A549 (cell line): ENCODE data around the gene PXDN.

Experiments used
- CTCF ChIP-seq: fragments of >200 bp; sonication (Bioruptor Twin); formaldehyde crosslinking; IDR thresholded peaks from 3 replicates; pipeline ENCODE4 v1.5.1; 2016
- JUN ChIP-seq, 2 experiments: fragments of >200 bp; sonication (Bioruptor Twin); formaldehyde crosslinking; IDR thresholded peaks; 2 replicates in 1 of 2; 3 replicates in 1 of 2; pipeline ENCODE4 v1.6.1; 2016 to 2017
- KDM1A ChIP-seq: fragments of 200-600 bp; sonication (generic); IDR thresholded peaks from 2 replicates; pipeline ENCODE4 v1.6.1; 2016; ENCODE audit warnings: low read depth, mild to moderate bottlenecking
- POLR2A ChIP-seq: IDR thresholded peaks from 2 replicates; pipeline ENCODE4 v1.6.1; 2012; ENCODE audit warnings: mild to moderate bottlenecking, low read length
- SMC3 ChIP-seq: fragments of >200 bp; sonication (Bioruptor Twin); formaldehyde crosslinking; IDR thresholded peaks from 3 replicates; pipeline ENCODE4 v1.6.1; 2018; ENCODE audit warnings: inconsistent platforms

- no peak for TF ChIP-seq JUN (IDR thresholded peaks at IDR 0.05)
- no peak for TF ChIP-seq CTCF
- TF ChIP-seq SMC3: no peak
- no peak for TF ChIP-seq KDM1A
- TF ChIP-seq POLR2A: no peak
These were observed 124.2 kb downstream of the PXDN start for GRCh38 chr2:1620081-1620480.
